SU-DHL-6 (cell line): Measurements from ENCODE around the gene CEP128.

Experiments used
- H2AFZ ChIP-seq: fragments of 200-600 bp; sonication (generic); 2 replicates; pipeline ENCODE4 v1.6.1; 2014; ENCODE audit warnings: low read depth, mild to moderate bottlenecking, moderate library complexity, mixed read lengths, antibody characterized with exemption, low read length; ENCODE audit not compliant: severe bottlenecking
- H3F3A ChIP-seq: fragments of 200-600 bp; shearing (Covaris generic); 2 replicates; pipeline ENCODE4 v1.6.0; 2016; ENCODE audit warnings: antibody characterized with exemption, mild to moderate bottlenecking; ENCODE audit not compliant: insufficient read depth
- H3K27ac ChIP-seq: fragments of 200-600 bp; sonication (generic); 2 replicates; pipeline ENCODE4 v1.5.1; 2016; ENCODE audit warnings: low read depth, mild to moderate bottlenecking, low read length, moderate library complexity, mixed read lengths
- H3K27me3 ChIP-seq: fragments of 200-600 bp; sonication (generic), shearing (Covaris generic); 2 replicates; pipeline ENCODE4 v1.6.0; 2014; ENCODE audit warnings: mild to moderate bottlenecking, low read length
- H3K36me3 ChIP-seq: fragments of 200-600 bp; sonication (generic); 2 replicates; pipeline ENCODE4 v1.6.1; 2014; ENCODE audit warnings: mild to moderate bottlenecking, low read length, mixed read lengths
- H3K4me2 ChIP-seq: fragments of 300-600, 200-600 bp; shearing (Covaris generic), sonication (generic); 2 replicates; pipeline ENCODE4 v1.6.0; 2014; ENCODE audit warnings: low read length, low read depth, mild to moderate bottlenecking; ENCODE audit not compliant: poor library complexity, severe bottlenecking
- H3K4me3 ChIP-seq: fragments of 200-600 bp; sonication (generic); 2 replicates; pipeline ENCODE4 v1.5.1; 2014; ENCODE audit warnings: antibody characterized with exemption, low read length, mild to moderate bottlenecking, mixed read lengths; ENCODE audit not compliant: insufficient read depth, poor library complexity, severe bottlenecking
- H3K79me2 ChIP-seq: fragments of 200-600 bp; sonication (generic); 2 replicates; pipeline ENCODE4 v1.6.1; 2014; ENCODE audit warnings: mild to moderate bottlenecking, low read length, moderate library complexity; ENCODE audit not compliant: insufficient read depth
- H3K9ac ChIP-seq: fragments of 200-600 bp; sonication (generic); 2 replicates; pipeline ENCODE4 v1.7.0; 2014; ENCODE audit warnings: mild to moderate bottlenecking, low read length
- H3K9me2 ChIP-seq: fragments of 200-600 bp; sonication (generic); replicated peaks from 2 replicates; pipeline ENCODE4 v1.6.1; 2014; ENCODE audit warnings: low read length; ENCODE audit not compliant: insufficient read depth
- H3K9me3 ChIP-seq: fragments of 200-600 bp; sonication (generic); 2 replicates; pipeline ENCODE4 v1.6.1; 2014; ENCODE audit warnings: low read length, mixed read lengths; ENCODE audit not compliant: insufficient read depth
- H4K20me1 ChIP-seq: fragments of 200-600 bp; sonication (generic); 2 replicates; pipeline ENCODE4 v1.6.1; 2014; ENCODE audit warnings: low read depth, mild to moderate bottlenecking, antibody characterized with exemption, low read length, moderate library complexity, mixed read lengths
- EZH2phosphoT487 ChIP-seq: fragments of 200-600 bp; sonication (generic), shearing (Covaris generic); conservative IDR thresholded peaks from 2 replicates; pipeline ENCODE4 v1.6.1; 2018; ENCODE audit warnings: mild to moderate bottlenecking, antibody characterized with exemption, low read length, moderate library complexity, mixed read lengths
- TF ChIP-seq, protein P1 (sequence below): fragments of 200-600 bp; sonication (generic); IDR thresholded peaks from one replicate; pipeline ENCODE4 v1.5.1; 2017; ENCODE audit warnings: antibody characterized with exemption, mild to moderate bottlenecking, low read length, moderate library complexity; ENCODE audit not compliant: insufficient read depth, poor library complexity, severe bottlenecking

Gene CEP128

DNA sequence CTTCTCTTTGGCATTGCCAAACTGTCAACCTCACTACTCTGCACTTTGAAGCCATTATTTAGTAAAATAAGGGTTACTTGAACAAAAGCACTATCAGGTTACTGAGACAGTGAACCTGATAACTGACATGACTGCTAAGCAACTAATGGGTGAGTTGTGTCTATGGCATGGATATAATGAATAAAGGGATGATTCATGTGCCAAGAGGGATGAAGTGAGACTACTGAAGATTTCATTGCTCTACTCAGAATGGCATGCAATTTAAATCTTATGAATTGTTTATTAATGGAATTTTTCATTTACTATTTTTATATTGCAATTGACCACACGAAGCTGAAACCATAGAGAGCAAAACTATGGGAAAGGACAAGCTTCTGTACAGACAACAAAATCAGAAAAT, 74.4 kb downstream of the CEP128 start:
- no peak for TF ChIP-seq EZH2phosphoT487
- TF ChIP-seq, protein P1, sequence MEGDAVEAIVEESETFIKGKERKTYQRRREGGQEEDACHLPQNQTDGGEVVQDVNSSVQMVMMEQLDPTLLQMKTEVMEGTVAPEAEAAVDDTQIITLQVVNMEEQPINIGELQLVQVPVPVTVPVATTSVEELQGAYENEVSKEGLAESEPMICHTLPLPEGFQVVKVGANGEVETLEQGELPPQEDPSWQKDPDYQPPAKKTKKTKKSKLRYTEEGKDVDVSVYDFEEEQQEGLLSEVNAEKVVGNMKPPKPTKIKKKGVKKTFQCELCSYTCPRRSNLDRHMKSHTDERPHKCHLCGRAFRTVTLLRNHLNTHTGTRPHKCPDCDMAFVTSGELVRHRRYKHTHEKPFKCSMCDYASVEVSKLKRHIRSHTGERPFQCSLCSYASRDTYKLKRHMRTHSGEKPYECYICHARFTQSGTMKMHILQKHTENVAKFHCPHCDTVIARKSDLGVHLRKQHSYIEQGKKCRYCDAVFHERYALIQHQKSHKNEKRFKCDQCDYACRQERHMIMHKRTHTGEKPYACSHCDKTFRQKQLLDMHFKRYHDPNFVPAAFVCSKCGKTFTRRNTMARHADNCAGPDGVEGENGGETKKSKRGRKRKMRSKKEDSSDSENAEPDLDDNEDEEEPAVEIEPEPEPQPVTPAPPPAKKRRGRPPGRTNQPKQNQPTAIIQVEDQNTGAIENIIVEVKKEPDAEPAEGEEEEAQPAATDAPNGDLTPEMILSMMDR, result no peak
- no peaks in the 10 kb centered on the region; the same call in 1 of the 2 replicates for H3F3A ChIP-seq
- no peaks in the 10 kb centered on the region for H3K79me2 ChIP-seq
- H3K4me2 ChIP-seq, result no peak overlapping the region
- no peak overlapping the region for H3K27ac ChIP-seq
- no peaks in the 10 kb centered on the region; the same call in 1 of the 2 replicates for H3K9me3 ChIP-seq
- peaks cover 10% of the 10 kb centered on the region; the same call in 1 of the 2 replicates for H3K36me3 ChIP-seq
- no peak overlapping the region for H2AFZ ChIP-seq
- no peak overlapping the region for H3K4me3 ChIP-seq
- no peak overlapping the region for H3K9ac ChIP-seq
- H3K27me3 ChIP-seq, result no peaks in the 10 kb centered on the region
- no peaks in the 10 kb centered on the region for H3K9me2 ChIP-seq
- no peaks in the 10 kb centered on the region for H4K20me1 ChIP-seq

DNA sequence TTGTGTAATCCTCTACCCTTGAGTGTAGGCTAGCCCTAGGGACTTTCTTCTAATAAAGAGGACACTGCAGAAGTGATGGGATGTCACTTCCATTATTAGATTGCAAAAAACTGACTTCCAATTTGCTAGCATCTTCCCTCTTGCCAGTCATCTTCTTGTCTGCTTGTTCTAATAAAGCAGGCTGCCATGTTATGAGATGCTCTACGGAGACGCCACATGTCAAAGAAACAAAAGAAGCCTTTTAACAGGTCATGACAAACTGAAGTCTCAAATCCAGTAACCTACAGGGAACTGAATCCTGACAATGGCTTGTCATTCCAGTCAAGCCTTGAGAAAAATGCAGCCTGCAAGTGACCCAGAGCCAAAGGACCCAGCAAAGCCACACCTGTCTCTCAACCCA, 76.0 kb downstream of the CEP128 start:
- no peak for TF ChIP-seq EZH2phosphoT487
- TF ChIP-seq, protein P1, result no peak
- no peaks in the 10 kb centered on the region for H3K9me2 ChIP-seq
- peaks cover 10% of the 10 kb centered on the region; the same call in 1 of the 2 replicates for H3K36me3 ChIP-seq
- no peaks in the 10 kb centered on the region; the same call in 1 of the 2 replicates for H3F3A ChIP-seq
- H4K20me1 ChIP-seq, result no peaks in the 10 kb centered on the region
- H2AFZ ChIP-seq, result no peak overlapping the region
- no peak overlapping the region for H3K4me3 ChIP-seq
- H3K4me2 ChIP-seq, result no peak overlapping the region
- no peak overlapping the region for H3K9ac ChIP-seq
- H3K79me2 ChIP-seq, result no peaks in the 10 kb centered on the region
- no peaks in the 10 kb centered on the region for H3K27me3 ChIP-seq
- H3K9me3 ChIP-seq, result no peaks in the 10 kb centered on the region; the same call in 1 of the 2 replicates
- H3K27ac ChIP-seq, result no peak overlapping the region

DNA sequence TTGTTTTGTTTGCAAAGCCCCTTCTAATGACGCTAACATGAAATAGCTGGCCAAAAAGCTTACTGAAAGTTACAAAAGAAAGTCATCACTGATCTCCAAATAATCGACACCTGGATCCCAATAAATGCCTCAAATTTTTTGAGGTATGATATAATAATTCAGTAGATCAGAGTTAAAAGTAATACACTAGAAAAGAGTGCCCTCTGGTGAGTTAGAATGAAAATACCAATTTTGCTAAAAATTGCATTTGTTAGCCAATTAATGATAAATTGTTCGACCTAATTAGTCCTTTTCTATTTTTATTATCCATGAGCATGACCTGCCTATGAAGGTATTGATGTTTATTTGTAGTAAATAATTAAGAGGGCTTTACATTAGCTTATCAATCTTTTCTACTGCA, 78.6 kb downstream of the CEP128 start:
- H2AFZ ChIP-seq, result no peak overlapping the region
- H3K9me3 ChIP-seq, result no peaks in the 10 kb centered on the region
- H3K27me3 ChIP-seq, result no peaks in the 10 kb centered on the region

More for the DNA sequence above, 78.6 kb downstream of the CEP128 start:
- H3K79me2 ChIP-seq, result no peaks in the 10 kb centered on the region
- no peaks in the 10 kb centered on the region for H3K9me2 ChIP-seq
- H4K20me1 ChIP-seq, result no peaks in the 10 kb centered on the region
- H3F3A ChIP-seq, result peaks cover 2% of the 10 kb centered on the region; the same call in 1 of the 2 replicates
- no peak overlapping the region for H3K9ac ChIP-seq
- H3K27ac ChIP-seq, result no peak overlapping the region
- peaks cover 6% of the 10 kb centered on the region; the same call in 1 of the 2 replicates for H3K36me3 ChIP-seq
- no peak overlapping the region for H3K4me3 ChIP-seq
- TF ChIP-seq EZH2phosphoT487, result no peak
- TF ChIP-seq, protein P1, result peak; percentile 21
- no peak overlapping the region for H3K4me2 ChIP-seq
